Activated CD8-positive, alpha-beta T cell treated with anti-CD3 and anti-CD28 coated beads for 36 hours (primary cell): ENCODE results near the gene HNMT. TPM values are rescaled to one million over a fixed set of nuclear protein-coding genes. Genes with fewer than 3 reads are reported as not detected.

Experiments
- ATAC-seq: fragments of 200-7000 bp; cut with Tn5 transposase; one replicate; pipeline ENCODE4 v1.10.0; 2021; ENCODE audit warnings: mild to moderate bottlenecking, moderate library complexity
- CTCF ChIA-PET: fragments of 350-600 bp; sonication (Branson Sonifier 250); formaldehyde crosslinking; loops from one replicate; lab custom pipeline; 2021; ENCODE audit warnings: antibody characterized with exemption; lab: Charles Lee
- POLR2A ChIA-PET: fragments of 350-600 bp; sonication (Branson Sonifier 250); formaldehyde crosslinking; loops from one replicate; lab custom pipeline; 2021; ENCODE audit warnings: antibody characterized with exemption; lab: Charles Lee
- DNase-seq: peaks from one replicate; pipeline ENCODE4 v3.0.0-alpha.2; 2020
- H3K27ac Mint-ChIP-seq: one replicate; pipeline ENCODE4 v1.8.0; 2021; ENCODE audit warnings: mild to moderate bottlenecking, mixed read lengths
- H3K27me3 Mint-ChIP-seq: one replicate; pipeline ENCODE4 v1.8.0; 2021; ENCODE audit warnings: mixed read lengths
- H3K36me3 Mint-ChIP-seq: one replicate; pipeline ENCODE4 v1.8.0; 2021; ENCODE audit warnings: low read depth, mixed read lengths
- H3K4me1 Mint-ChIP-seq: one replicate; pipeline ENCODE4 v1.8.0; 2021; ENCODE audit warnings: low read depth, mixed read lengths
- H3K4me3 Mint-ChIP-seq: one replicate; pipeline ENCODE4 v1.8.0; 2021; ENCODE audit warnings: mild to moderate bottlenecking, moderate library complexity, mixed read lengths
- H3K9me3 Mint-ChIP-seq: one replicate; pipeline ENCODE4 v1.8.0; 2021; ENCODE audit warnings: mixed read lengths
- CTCF ChIP-seq: fragments of 200-600 bp; IDR thresholded peaks from one replicate; pipeline ENCODE4 v1.8.0; 2022; ENCODE audit warnings: antibody characterized with exemption, mild to moderate bottlenecking
- intact Hi-C: fragments of 100-400 bp; cut with micrococcal nuclease; formaldehyde crosslinking; loops from one replicate; pipeline ENCODE4 v1.10.0; 2022
- total RNA-seq, 2 experiments: library from RNA; stranded (reverse); gene quantifications; one replicate each; pipeline ENCODE4 v1.2.3, GENCODE V29; 2021

Gene HNMT
- total RNA-seq, 2 experiments from 2014 or later = not detected

- ChIA-PET CTCF (no interaction called here), POLR2A (no interaction called here)
- ATAC-seq (no peak), DNase-seq (no peak)
- Mint-ChIP-seq H3K4me1 (no peaks in the 10 kb centered on the region), H3K27me3 (peaks cover 5% of the 10 kb centered on the region), H3K27ac (no peak overlapping the region), H3K4me3 (no peak overlapping the region), H3K9me3 (no peaks in the 10 kb centered on the region), H3K36me3 (no peaks in the 10 kb centered on the region)
- TF ChIP-seq CTCF = no peak
- intact Hi-C loops = no loop called here
Measured at GRCh38 chr2:137942037-137942832, 22.0 kb upstream of the HNMT start.

GRCh38 chr2:137942833-137943677 lies 21.2 kb upstream of the HNMT start:
- POLR2A ChIA-PET = no interaction called here
- intact Hi-C loops = no loop called here
- no peak for TF ChIP-seq CTCF
- Mint-ChIP-seq H3K4me3 (no peak overlapping the region), H3K4me1 (no peaks in the 10 kb centered on the region), H3K36me3 (no peaks in the 10 kb centered on the region), H3K9me3 (no peaks in the 10 kb centered on the region), H3K27me3 (peaks cover 5% of the 10 kb centered on the region), H3K27ac (no peak overlapping the region)
- no peak for ATAC-seq
- CTCF ChIA-PET = no interaction called here
- no peak for DNase-seq

GRCh38 chr2:137943678-137944347 lies 20.5 kb upstream of the HNMT start:
- intact Hi-C loops = no loop called here
- no peaks in the 10 kb centered on the region for H3K9me3 Mint-ChIP-seq
- TF ChIP-seq CTCF = no peak

GRCh38 chr2:137944714-137945113 lies 19.6 kb upstream of the HNMT start:
- Mint-ChIP-seq H3K4me3 (no peak overlapping the region), H3K9me3 (no peaks in the 10 kb centered on the region), H3K27me3 (peaks cover 5% of the 10 kb centered on the region), H3K4me1 (no peaks in the 10 kb centered on the region), H3K36me3 (no peaks in the 10 kb centered on the region), H3K27ac (no peak overlapping the region)
- TF ChIP-seq CTCF = no peak
- ATAC-seq (no peak), DNase-seq (no peak)
- intact Hi-C loops = no loop called here
- CTCF ChIA-PET = interaction anchor here (1.1 kb wide), 1 partner anchor 882 kb away, joined by 3 read pairs; no protein-coding TSS in a partner anchor
- POLR2A ChIA-PET = no interaction called here

More at GRCh38 chr2:137943678-137944347, 20.5 kb upstream of the HNMT start:
- DNase-seq (no peak), ATAC-seq (no peak)
- POLR2A ChIA-PET = no interaction called here
- Mint-ChIP-seq H3K4me1 (no peaks in the 10 kb centered on the region), H3K27me3 (peaks cover 5% of the 10 kb centered on the region), H3K4me3 (no peak overlapping the region), H3K27ac (no peak overlapping the region), H3K36me3 (no peaks in the 10 kb centered on the region)
- CTCF ChIA-PET = no interaction called here
